GM12865 (cell line): ENCODE data around the gene CDK13.

Experiments used
- DNase-seq: peaks from one replicate; pipeline ENCODE4 v3.0.0; 2010; ENCODE audit warnings: low read depth
- H3K4me3 ChIP-seq: 2 replicates; pipeline ENCODE4 v1.5.1; 2011; ENCODE audit warnings: mild to moderate bottlenecking, low read depth, low read length, control low read depth
- TF ChIP-seq, protein P1 (sequence below): IDR thresholded peaks from 2 replicates; pipeline ENCODE4 v1.5.1; 2011; ENCODE audit warnings: low read length, control low read depth, low read depth, inconsistent platforms; ENCODE audit not compliant: insufficient read depth; ENCODE audit errors: missing control alignments

The CDK13 gene

DNA sequence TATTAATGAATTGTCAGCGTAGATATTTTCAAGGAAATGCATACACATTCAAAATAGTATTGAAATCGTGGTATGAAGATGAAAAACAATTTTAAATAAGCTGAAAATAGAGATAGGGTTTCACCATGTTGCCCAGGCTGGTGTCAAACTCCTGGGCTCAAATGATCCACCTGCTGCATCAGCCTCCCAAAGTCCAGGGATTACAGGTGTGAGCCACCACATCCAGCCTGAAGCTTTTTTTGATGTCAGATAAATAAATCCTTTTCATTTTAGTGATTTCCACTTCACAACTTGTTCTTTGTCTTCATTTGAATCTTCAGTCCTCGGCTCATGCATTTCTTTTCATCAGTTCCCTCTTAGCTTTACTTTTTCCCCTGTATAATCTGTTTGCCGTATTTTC is 4.6 kb downstream of the CDK13 start:
- TF ChIP-seq, protein P1, sequence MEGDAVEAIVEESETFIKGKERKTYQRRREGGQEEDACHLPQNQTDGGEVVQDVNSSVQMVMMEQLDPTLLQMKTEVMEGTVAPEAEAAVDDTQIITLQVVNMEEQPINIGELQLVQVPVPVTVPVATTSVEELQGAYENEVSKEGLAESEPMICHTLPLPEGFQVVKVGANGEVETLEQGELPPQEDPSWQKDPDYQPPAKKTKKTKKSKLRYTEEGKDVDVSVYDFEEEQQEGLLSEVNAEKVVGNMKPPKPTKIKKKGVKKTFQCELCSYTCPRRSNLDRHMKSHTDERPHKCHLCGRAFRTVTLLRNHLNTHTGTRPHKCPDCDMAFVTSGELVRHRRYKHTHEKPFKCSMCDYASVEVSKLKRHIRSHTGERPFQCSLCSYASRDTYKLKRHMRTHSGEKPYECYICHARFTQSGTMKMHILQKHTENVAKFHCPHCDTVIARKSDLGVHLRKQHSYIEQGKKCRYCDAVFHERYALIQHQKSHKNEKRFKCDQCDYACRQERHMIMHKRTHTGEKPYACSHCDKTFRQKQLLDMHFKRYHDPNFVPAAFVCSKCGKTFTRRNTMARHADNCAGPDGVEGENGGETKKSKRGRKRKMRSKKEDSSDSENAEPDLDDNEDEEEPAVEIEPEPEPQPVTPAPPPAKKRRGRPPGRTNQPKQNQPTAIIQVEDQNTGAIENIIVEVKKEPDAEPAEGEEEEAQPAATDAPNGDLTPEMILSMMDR = no peak
- H3K4me3 ChIP-seq = peak overlapping the region; percentile 77; the same call in 1 of the 2 replicates
- no peak for DNase-seq

DNA sequence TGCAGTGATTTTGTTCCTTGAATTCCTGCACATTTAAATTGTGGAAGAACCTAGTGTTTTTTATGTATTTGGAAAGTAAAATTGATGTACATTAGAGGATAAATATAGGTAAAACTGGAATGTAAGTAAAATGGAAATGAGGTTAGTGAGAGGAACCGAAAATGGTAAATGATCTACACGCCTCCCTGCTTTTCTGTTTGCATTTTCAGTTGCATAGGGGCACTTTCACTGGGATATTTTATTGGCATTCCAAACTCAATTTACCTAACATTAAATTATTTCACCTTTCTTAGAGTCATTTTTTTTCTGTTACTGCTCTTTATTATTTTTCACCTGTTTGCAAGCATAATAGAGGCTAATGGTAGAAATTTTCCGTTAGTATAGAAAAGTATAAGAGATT is 8.0 kb downstream of the CDK13 start:
- peak; percentile 25 for DNase-seq
- TF ChIP-seq, protein P1 = no peak
- H3K4me3 ChIP-seq = no peak overlapping the region; the same call in 1 of the 2 replicates

DNA sequence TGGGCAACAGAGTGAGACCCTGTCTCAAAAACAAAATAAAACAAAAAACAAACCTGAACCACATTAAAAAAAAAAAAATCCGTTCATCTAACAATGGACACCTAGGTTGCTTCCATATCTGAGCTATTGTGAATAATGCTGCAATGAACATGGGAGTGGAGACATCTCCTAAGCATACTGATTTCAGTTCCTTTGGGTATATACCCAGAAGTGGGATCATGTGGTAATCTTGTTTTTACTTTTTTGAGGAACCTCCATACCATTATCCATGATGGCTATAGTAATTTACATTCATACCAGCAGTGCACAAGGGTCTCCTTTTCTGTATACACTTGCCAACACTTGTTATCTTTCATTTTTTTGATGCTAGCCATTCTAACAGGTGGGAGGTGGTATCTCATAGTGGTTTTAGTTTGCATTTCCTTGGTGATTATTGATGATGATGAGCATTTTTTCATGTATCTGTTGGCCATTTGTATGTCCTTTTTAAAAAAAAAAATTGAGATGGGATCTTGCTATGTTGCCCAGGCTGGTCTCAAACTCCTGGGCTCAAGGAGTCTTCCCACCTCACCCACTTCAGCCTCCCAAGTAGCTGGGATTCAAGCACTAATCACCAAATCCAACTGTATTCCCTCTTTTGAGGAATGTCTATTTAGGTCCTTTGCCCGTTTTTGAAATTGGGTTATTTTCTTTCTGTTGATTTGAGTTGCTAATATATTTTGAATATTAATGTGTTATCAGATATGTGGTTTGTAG is 17.5 kb downstream of the CDK13 start:
- no peak for DNase-seq
- TF ChIP-seq, protein P1 = no peak
- H3K4me3 ChIP-seq = no peak overlapping the region

DNA sequence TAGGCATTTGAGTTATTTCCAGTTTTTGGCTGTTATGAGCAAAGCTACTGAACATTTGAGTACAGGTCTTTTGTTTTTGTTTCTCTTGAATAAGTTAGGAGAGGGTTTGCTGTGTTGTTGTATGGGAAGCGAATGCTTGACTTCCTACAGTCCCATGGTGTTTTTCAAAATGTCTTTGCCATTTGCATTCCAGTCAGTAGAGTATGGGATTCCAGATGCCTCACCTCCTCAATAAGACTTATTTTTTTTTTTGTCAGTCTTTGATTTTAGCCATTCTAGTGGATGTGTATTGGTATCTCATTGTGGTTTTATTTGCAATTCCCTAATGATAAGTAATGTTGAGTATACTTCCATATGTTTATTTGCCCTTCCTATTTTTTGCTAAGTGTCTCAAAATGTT is 19.4 kb downstream of the CDK13 start:
- no peak overlapping the region for H3K4me3 ChIP-seq
- TF ChIP-seq, protein P1 = no peak
- no peak for DNase-seq

DNA sequence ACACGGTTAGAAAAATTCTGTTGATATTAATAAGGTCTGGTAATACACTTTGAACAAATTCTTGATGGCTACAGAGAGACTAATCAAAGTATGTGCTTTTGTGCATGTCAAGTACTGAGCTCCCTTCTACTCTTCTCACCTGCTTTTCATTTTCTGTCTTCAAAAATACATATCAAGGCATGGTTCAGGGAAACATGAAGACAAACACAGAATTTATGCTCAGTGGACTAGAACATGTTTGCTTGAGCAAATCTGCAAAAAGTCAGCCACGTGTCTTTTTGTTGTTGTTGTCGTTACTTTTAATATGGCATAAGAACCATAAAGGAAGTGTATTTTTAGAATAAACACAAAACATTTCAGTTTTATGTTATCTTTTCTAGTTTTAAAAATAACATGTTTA is 21.9 kb downstream of the CDK13 start:
- peak; percentile 66 for DNase-seq
- TF ChIP-seq, protein P1 = no peak
- peak overlapping the region; percentile 7; the same call in 1 of the 2 replicates for H3K4me3 ChIP-seq

DNA sequence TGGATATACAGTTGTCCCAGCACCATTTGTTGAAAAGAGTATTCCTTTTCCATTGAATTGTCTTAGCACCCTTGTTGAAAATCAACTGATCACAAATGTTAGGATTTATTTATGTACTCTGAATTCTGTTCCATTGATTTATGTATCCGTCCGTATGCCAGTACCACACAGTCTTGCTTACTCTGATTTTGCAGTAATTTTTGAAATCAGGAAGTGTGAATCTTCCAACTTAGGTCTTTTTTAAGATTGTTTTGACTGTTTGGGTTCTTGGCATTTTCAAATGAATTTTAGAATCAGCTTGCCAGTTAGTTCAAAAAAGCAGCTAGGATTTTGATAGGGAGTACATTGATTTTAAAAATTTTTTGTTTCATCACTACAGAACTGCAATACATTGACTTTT is 23.7 kb downstream of the CDK13 start:
- TF ChIP-seq, protein P1 = no peak
- DNase-seq = no peak
- no peak overlapping the region for H3K4me3 ChIP-seq
